HuH-7 (cell line): ENCODE data around the gene FAM50A.

ENCODE experiments used
- DNase-seq: peaks from one replicate; pipeline ENCODE4 v3.0.0; 2011; ENCODE audit warnings: low spot score

FAM50A gene

GRCh38 chrX:154413142-154413541 lies 30.8 kb upstream of the FAM50A start:
- no peak for DNase-seq

GRCh38 chrX:154417157-154417556 lies 26.8 kb upstream of the FAM50A start:
- no peak for DNase-seq

- no peak for DNase-seq
These were observed 24.8 kb upstream of the FAM50A start for GRCh38 chrX:154419189-154419588.

GRCh38 chrX:154419688-154420401 lies 24.1 kb upstream of the FAM50A start:
- no peak for DNase-seq

GRCh38 chrX:154420402-154420756 lies 23.6 kb upstream of the FAM50A start:
- DNase-seq, result no peak

- no peak for DNase-seq
These were observed 16.8 kb upstream of the FAM50A start for GRCh38 chrX:154426916-154427770.

GRCh38 chrX:154428176-154429171 lies 15.5 kb upstream of the FAM50A start, which contains the start of gene ATP6AP1:
ATP6AP1 (plus strand) TSS chrX:154428677; CDS start chrX:154428693, 16 bp downstream.
- peak; percentile 95 for DNase-seq

GRCh38 chrX:154429711-154430110 lies 14.2 kb upstream of the FAM50A start:
- no peak for DNase-seq

GRCh38 chrX:154430479-154430878 lies 13.5 kb upstream of the FAM50A start:
- no peak for DNase-seq

GRCh38 chrX:154430916-154431315 lies 13.0 kb upstream of the FAM50A start:
- DNase-seq, result no peak

- DNase-seq, result no peak
These were observed 12.6 kb upstream of the FAM50A start for GRCh38 chrX:154431341-154431740.

- no peak for DNase-seq
These were observed 11.7 kb upstream of the FAM50A start for GRCh38 chrX:154432210-154432609.

GRCh38 chrX:154433605-154434004 lies 10.3 kb upstream of the FAM50A start:
- DNase-seq, result no peak

GRCh38 chrX:154434394-154435168 lies 9.4 kb upstream of the FAM50A start:
- no peak for DNase-seq

- no peak for DNase-seq
These were observed 8.7 kb upstream of the FAM50A start for GRCh38 chrX:154435171-154435733.

GRCh38 chrX:154436374-154436982 lies 7.5 kb upstream of the FAM50A start:
- peak; percentile 71 for DNase-seq

- peak; percentile 66 for DNase-seq
These were observed 6.8 kb upstream of the FAM50A start, which contains the start of gene GDI1 for GRCh38 chrX:154436983-154437752. GDI1 (plus strand) TSS chrX:154437154; CDS start chrX:154437255, 101 bp downstream.

- no peak for DNase-seq
These were observed 5.7 kb upstream of the FAM50A start for GRCh38 chrX:154437971-154438893.
